HL-60/S4 (cell line): ENCODE measurements around the gene NAGK.
"Not testable (repeated sequence)": the region's sequence is repeated elsewhere in the genome, so short reads cannot be mapped to it uniquely, and the experiment has no call there.

Experiments
- in situ Hi-C: fragments of 300-500 bp; cut with MboI; formaldehyde crosslinking; loops from 2 replicates; pipeline ENCODE4 v1.14.3; 2022; ENCODE audit warnings: low sequenced_read_pairs

The NAGK gene

DNA sequence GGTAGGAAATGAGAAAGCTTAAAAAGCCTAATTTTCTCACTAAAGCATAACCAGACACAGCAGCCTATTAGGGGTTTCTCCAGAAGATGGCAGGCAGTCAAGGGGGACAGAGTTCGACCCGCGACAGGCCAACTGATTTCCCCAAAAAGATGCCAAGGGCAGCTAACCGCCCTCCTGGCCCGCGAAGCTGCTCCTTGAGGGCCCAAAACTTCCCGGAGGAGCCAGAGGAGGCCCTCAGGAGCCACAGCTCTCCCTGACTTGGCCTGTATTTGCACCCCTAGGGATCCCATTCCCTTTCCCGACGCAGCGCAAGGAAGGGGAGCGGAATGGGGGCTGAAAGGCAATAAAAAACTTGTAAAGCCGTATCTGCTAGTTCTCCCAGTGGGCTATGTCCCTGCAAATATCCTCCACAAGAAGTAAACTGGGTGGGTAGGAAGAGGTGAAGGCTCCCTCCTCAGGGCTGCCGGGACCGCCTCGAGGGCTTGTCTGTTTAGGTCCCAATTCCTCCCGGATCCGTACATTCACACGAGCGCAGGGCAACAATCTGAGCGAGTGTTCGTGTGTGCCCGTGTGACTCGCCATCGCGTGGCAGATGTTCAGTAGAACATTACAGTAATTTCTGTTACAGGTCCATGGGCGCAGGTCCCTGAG lies 756 bp upstream of the NAGK start:
- in situ Hi-C loops, result no loop called here

DNA sequence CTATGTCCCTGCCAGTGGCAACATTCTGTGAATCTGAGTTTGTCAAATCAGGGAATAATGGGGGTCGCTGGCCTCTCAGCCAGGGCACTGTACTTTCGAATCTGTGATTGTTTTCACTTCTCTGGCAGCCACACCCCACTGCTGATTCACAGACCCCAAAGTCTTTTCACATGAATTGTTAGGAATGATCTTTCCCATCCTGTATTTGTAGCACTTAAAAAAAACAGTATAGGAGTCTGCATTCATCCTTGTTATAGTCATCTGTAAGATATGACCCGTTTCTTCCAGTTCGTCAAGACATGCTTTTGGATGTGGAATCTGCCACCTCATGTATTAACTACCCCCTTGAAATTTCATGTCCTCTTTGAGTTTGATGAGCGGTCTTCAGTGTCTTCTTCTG lies 928 bp downstream of the NAGK start:
- in situ Hi-C loops, result no loop called here

DNA sequence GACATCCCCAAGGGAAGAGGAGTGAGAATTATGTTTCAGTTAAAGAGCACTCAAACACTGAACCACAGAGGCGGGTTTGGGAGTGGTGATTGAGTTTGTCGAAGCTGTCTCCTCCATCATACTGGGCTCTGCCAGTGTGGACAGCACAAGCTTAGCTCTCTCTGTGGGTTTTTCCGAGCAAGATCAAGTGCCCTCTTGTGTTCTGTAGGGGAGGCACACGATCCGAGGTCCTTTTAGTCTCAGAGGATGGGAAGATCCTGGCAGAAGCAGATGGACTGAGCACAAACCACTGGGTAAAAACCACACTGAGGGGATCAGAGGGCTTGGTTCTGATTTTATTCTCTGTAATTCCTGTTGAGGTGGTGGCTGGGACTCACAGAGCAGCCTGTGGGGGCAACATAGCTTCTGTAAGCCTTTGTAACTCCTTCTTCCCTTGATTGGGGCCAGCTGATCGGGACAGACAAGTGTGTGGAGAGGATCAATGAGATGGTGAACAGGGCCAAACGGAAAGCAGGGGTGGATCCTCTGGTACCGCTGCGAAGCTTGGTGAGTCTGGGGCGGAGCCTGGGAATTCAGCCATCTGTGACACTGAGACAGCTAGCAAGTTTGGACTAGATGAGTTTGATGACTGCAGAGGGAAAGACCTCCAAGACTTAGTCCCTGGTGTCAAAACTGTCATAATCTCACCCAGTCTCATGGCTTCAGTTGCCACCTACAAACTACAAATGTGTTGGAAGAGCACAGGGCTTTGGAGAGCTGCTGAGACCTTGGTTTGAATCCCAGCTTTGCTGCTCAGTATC lies 2.0 kb downstream of the NAGK start:
- in situ Hi-C loops, result no loop called here

DNA sequence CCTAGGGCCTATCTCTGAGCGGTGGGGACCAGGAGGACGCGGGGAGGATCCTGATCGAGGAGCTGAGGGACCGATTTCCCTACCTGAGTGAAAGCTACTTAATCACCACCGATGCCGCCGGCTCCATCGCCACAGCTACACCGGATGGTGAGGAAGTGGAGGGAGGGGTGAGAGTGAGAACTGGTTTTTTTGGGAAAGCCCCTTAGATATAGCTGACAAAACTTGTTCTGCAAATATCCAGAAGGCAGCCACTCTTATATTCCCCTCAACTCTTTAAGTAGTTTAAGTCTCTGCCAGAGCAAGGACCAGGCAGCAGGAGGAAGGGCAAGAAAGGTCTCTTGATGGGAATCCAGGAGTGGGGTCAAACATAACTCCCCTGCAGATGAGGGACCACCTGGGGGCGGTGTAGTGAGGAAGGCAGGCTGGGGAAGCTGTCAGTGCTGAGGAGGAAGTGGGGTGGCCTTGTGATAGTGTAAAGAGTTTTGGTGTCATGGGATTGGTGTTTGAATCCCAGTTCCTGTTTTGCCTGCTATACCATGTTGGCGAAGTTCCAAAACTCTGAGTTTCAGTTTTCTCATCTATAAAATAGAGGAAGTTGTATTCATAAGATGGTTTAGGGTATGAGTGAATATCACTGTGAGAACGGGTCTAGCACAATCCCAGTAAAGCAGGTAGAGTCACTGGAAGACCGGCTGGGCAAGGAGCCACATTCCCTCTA lies 3.4 kb downstream of the NAGK start:
- in situ Hi-C loops, result no loop called here

DNA sequence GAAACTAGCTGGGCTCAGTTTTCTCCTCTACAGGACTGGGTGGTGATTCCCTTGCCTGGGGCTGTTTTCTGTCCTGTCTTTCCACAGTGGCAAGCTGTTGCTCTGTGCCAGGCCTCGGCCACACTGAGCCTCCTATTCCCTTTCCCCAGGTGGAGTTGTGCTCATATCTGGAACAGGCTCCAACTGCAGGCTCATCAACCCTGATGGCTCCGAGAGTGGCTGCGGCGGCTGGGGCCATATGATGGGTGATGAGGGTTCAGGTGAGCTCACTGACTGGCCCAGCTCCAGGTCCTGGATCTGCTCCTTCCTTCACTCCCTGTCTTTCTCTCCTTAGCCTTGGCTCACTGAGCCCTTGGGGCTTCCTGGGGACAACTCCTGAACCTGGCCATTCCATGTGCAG lies 4.0 kb downstream of the NAGK start:
- in situ Hi-C loops, result no loop called here

DNA sequence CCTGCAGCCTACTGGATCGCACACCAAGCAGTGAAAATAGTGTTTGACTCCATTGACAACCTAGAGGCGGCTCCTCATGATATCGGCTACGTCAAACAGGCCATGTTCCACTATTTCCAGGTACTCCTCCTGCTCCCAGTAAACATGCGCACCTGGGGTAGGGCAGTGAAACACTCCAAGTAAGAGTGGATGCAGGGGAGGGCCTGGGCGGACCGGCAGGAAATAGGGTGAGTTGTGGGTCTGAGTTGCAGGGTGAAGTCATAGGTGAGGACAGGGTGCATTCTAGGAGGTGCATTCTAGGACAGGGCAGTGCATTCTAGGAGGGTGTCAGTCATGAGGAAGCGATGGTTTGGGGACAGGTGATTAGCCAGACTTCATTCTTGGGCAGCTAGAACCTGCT lies 5.0 kb downstream of the NAGK start:
- in situ Hi-C loops, result no loop called here

DNA sequence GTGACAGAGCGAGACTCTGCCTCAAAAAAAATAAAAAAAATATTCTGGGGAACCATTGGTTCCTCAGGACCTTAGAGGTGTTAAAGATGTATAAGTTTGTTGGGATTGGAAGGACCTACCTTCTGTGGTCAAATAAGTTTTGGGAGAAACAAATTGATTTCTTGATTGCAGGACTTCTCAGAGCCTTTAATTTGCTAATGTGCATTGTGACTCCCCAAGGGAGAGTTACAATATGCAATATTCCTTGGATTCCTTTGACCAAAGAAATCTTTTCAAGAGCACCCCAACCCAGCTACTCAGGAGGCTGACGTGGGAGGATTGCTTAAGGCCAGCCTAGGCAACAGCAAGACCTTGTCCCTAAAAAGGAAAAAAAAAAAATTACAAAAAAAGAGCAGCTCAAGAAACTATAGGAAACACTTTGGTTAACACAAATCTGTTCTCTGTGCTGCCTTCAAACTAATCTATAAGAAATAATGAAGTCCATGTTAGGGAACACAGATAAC lies 6.5 kb downstream of the NAGK start:
- in situ Hi-C loops, result no loop called here

DNA sequence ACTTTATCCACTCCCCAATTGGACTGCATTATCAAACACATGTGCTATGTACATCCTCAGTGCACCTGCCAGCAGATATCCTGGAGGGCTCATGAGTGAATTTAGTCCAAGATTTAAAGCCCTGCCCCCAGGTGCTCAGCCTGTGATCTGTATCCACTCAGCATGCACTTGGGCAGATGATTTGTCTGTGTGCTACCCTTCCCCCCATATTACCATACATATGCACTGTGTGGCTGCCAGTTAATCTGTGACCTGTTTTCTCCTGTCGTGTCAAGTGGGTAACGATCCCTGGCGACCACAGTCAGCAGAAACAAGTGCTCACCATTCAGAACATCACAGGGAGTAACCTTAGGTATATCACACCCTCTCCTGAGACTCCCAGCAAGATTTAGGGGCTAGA lies 10.2 kb downstream of the NAGK start:
- in situ Hi-C loops, result no loop called here

DNA sequence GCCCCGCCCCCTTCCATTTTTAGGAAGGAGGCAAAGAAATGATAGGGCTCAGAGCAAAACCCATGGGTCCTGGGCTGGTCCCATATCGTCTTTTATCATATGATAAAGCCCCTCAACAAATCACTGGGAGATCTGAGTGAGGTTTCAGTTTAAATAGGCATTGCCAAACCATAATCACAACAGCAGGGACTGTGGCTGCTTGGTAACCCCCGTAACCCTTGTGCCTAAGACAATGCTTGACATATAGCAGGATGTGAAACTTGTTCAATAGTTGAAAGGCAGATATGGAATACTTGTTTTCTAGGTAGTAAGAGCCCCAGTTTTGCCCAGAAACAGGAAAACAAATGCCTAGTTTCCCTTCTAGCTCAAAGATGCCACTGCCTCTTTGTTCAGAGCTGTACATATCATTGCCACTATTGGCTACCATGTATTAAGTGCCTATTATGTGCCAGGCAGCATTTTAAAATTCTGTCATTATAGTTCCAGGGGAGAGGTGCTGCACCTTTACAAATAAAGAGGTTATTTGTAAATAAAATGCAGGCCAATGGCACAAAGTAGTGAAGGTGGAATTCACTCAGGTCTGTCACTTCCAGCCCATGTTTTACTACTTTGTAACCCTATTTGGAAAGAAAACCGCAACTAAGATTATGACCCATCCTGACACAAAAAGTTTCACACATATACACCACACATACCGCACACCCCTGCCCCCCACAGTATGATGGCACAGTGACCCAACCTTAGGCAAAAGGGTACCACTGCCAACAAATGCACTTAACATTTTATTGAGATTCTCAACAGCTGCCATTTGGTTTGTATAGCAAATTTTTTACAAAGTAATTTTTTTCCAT lies 14.2 kb downstream of the NAGK start:
- in situ Hi-C loops, result no loop called here

DNA sequence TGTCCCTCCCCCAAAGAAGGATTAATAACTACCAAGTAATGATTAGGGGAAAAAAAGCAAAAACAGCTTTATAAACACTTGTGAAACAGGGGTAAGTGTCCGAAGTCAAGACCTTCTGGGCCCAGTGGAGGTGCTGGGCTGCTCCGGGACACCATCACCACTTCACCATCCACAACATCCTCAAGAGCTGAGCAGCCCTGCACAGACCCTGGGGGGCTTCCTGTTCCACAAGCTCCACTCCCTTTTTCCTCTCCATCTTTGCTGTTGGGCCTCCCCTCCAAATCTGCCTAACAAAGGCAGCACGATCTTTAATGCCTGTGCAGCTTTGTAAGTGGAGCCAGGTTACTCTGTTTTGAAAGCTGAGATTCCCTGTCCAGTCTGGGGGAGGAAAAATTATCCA lies 14.8 kb downstream of the NAGK start:
- in situ Hi-C loops, result not testable (repeated sequence)

DNA sequence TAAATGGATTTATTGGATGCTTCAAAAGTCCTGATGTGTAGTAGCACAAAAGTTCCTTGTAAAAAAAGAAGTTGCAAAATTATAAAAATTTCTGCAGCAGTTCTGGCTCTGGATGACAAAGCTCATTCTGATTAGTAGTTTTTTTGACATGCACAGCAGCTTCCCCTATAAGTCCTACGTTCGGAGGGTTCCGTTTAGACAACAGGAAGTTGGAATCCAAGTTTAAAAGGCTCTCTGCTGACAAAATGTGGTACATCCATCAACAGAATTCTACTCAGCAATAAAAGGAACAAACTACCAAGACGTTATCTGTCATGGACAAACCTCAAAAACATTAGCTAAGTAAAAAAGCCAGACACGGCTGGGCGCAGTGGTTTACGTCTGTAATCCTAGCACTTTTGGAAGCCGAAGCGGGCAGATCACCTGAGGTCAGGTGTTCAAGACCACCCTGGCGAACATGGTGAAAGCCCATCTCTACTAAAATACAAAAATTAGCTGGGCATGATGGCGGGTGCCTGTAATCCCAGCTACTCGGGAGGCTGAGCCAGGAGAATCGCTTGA lies 15.4 kb downstream of the NAGK start:
- in situ Hi-C loops, result not testable (repeated sequence)

DNA sequence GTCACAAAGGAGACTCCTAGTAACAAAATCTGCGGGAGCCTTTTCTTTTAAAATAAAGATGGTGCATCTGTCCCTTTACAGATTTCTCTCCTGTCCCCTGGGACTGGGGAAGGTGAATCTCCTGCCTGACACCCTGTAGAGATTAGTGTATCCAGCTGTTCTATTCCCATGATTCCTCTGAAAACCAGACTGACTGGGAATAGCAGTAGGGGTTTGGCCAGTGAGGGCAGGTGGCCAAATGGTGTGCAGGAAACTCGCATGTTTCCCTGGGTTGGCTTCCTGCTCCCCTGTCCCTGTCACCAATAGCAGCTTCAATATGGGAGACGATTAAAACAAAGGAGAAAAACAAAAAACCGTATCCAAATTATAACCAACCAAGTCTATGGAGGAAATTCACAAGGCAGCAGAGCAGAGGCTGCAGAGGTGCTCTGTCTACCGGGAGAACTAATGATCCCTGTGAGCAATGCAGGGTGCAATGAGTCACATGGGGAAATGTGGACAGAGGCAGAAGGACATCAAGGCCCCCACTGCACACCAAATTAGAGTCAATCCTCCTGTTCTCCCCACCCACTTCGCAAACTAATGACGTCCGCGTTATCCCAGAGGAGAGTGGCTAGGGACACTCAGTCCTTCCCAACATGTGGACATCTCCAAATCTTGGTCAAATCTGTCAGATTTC lies 17.0 kb downstream of the NAGK start:
- in situ Hi-C loops, result not testable (repeated sequence)

DNA sequence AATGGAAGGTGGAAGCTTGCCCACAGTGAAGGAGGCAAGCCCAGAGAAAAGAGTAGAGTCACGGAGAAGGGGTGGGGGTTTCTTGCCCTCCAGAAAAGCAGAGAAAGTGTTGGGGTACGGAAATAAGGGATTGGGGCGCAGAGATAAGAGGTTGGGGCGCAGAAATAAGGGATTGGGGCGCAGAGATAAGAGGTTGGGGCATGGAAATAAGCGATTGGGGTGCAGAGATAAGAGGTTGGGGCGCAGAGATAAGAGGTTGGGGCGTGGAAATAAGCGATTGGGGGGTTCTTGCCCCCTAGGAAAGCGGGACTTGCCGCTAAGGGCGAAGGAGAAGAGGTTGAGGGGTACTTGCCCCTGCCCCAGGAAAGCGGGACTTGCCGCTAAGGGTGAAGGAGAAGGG lies 21.0 kb downstream of the NAGK start:
- in situ Hi-C loops, result not testable (repeated sequence)

DNA sequence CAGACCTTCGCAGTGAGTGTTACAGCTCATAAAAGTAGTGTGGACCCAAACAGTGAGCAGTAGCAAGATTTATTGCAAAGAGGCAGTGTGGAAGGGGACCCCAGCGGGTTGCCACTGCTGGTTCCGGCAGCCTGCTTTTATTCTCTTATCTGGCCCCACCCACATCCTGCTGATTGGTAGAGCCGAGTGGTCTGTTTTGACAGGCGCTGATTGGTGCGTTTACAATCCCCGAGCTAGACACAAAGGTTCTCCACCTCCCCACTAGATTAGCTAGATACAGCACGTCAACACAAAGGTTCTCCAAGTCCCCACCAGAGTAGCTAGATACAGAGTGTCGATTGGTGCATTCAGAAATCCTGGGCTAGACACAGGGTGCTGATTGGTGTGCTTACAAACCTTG lies 23.4 kb downstream of the NAGK start:
- in situ Hi-C loops, result not testable (repeated sequence)

DNA sequence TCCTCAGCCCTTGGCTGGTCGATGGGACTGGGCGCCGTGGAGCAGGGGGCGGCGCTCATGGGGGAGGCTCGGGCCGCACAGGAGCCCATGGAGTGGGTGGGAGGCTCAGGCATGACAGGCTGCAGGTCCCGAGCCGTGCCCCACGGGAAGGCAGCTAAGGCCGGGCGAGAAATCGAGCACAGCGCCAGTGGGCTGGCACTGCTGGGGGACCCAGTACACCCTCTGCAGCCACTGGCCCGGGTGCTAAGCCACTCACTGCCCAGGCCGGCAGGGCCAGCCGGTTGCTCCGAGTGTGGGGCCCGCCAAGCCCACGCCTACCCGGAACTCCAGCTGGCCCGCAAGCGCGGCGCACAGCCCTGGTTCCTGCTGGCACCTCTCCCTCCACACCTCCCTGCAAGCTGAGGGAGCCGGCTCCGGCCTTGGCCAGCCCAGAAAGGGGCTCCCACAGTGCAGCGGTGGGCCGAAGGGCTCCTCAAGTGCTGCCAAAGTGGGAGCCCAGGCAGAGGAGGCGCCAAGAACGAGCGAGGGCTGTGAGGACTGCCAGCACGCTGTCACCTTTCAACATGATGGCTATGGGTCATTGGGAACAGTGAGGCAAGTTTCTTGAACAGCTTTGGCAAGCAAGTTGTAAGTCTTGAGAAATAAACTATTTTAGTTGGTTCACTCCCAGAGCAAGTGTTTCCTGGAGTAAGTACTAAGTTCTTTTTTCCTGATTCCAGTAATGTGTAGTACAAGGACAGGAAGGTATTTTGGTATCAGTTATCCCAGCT lies 24.2 kb downstream of the NAGK start:
- in situ Hi-C loops, result not testable (repeated sequence)

DNA sequence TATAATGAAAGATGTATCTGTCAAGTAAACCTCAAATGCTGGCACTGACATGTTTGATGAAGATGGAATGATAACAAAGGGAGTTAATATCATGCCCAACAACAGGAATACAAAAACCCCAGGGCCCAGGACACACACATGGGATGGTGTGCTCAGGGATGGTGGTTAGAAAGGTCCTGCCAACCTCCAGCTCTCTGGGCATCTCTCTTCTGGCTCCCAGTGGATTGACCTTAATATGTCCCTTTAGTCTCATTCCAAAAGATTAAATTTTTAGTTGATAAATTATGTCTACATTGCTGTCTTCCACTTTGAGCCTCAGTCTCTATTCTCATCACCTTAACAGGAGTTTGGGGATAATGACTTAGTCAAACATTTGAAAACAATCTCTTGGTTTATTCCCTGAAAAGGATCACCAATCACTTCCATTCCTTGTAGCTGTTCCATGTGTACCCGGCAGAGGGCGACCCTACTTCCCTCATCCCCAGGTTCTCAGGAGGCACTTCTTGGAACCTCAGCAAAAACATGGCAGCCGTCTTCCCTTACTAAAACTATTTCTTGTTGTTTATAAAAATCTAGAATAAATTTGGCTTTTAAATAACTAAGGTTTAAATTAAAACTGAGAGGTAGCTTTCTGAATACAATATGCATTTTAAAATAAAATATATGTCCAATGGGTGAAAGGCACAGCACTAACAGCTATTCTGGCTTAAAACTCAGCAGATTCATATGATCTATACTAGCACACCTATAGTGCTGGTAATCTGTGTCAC lies 31.9 kb downstream of the NAGK start:
- in situ Hi-C loops, result no loop called here

DNA sequence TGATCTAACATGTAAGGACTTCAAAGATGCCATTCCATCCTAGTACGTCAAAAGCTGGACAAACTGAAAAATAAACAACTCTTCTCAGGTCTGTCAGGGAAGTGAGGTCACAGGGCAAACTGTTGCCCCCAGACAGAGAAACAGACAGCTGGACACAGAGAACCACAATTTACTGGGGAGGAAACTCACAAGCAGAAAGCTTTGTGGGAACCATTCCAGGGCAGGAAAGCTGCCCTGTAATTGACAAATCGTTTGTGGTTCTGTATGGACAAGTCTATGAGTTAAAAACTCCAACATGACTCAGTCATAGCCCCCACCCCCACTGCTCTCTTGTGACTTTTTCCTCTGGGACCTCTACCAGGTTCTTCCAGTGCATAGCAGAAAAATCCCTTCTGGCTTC lies 33.2 kb downstream of the NAGK start:
- in situ Hi-C loops, result no loop called here

DNA sequence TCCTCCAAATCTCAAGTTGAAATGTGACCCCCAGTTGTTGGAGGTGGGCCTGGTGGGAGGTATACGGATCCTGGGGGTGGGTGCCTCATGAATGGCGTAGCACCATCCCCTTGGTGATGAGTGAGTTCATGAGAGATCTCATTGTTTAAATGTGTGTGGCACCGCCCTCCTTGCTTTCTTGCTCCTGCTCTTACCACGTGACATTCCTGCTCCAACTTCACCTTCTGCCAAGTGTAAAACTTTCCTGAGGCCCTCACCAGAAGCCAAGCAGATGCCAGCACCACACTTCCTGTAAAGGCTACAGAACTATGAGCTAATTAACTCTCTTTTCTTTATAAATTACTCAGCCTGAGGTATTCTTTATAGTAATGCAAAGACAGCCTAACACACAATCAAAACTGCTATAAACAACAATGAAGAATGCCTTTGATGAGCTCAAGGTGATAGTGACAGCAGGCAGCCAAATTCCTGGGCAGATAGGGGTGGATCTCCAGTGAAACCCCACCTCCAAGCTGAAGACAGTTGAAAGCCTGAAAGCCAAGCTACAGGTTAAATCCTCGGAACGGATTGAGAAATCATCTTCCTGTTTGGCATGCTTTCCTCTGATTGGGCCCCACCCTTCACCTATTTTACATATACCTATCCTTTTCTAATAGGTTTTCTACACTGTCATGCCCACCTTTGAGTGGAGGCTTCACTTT lies 34.7 kb downstream of the NAGK start:
- in situ Hi-C loops, result no loop called here
